Uterus (tissue), 2 donors: ENCODE results near the gene TFPI.

Experiments used
- CTCF ChIP-seq, 4 experiments: fragments of 200-600 bp in 2 of 4; fragments of 450-650 bp in 2 of 4; sonication (generic) in 2 of 4; IDR thresholded peaks; one replicate each; pipeline ENCODE4 v1.5.1; 2016 to 2019; ENCODE audit warnings: antibody characterized with exemption in 4 of 4, mild to moderate bottlenecking in 2 of 4, moderate library complexity in 1 of 4
- POLR2A ChIP-seq, 2 donors: fragments of 450-650 bp; IDR thresholded peaks; one replicate each; pipeline ENCODE4 v1.6.1; 2016; ENCODE audit warnings: antibody characterized with exemption in 2 of 2, mild to moderate bottlenecking in 1 of 2, moderate library complexity in 1 of 2

GRCh38 chr2:187497858-187498463, 56.3 kb downstream of the TFPI start:
- TF ChIP-seq CTCF (IDR thresholded peaks at IDR 0.05) (peak in 1 of 4 experiments; percentile 12), POLR2A (IDR thresholded peaks at IDR 0.05) (no peak)
